CD14-positive monocyte (primary cell): ENCODE data around the gene FGGY. TPM values are rescaled to one million over a fixed set of nuclear protein-coding genes. Genes with fewer than 3 reads are reported as not detected.

Experiments
- DNase-seq, 3 donors: peaks; one replicate each; pipeline ENCODE4 v3.0.0-alpha.2; 2011 to 2022
- H2AFZ ChIP-seq: 2 replicates; pipeline ENCODE4 v1.6.0; 2012; ENCODE audit warnings: mild to moderate bottlenecking, low read depth, low read length, inconsistent platforms; ENCODE audit not compliant: insufficient read depth, poor library complexity, severe bottlenecking
- H3K27ac ChIP-seq, 2 donors: 1 replicate in 1 of 2; 2 replicates in 1 of 2; pipeline ENCODE4 v1.5.1; 2012 to 2013; ENCODE audit warnings: low read length in 2 of 2, control low read depth in 1 of 2, inconsistent platforms in 1 of 2, low read depth in 1 of 2, mild to moderate bottlenecking in 1 of 2
- H3K27me3 ChIP-seq, 2 donors: one replicate each; pipeline versions ENCODE4 v1.6.0 to v1.6.1; 2011 to 2013; ENCODE audit warnings: low read length in 2 of 2; ENCODE audit not compliant: control insufficient read depth in 2 of 2, insufficient read depth in 2 of 2
- H3K36me3 ChIP-seq, 2 donors: replicated peaks in 1 of 2; 1 replicate in 1 of 2; 2 replicates in 1 of 2; pipeline versions ENCODE4 v1.5.1 to v1.6.1; 2012 to 2013; ENCODE audit warnings: low read length in 2 of 2, control low read depth in 1 of 2, inconsistent platforms in 1 of 2, mild to moderate bottlenecking in 1 of 2; ENCODE audit not compliant: insufficient read depth in 2 of 2, control insufficient read depth in 1 of 2
- H3K4me1 ChIP-seq, 2 donors: 1 replicate in 1 of 2; 2 replicates in 1 of 2; pipeline versions ENCODE4 v1.5.1 to v1.6.1; 2012 to 2013; ENCODE audit warnings: low read length in 2 of 2, control low read depth in 1 of 2, inconsistent platforms in 1 of 2, mild to moderate bottlenecking in 1 of 2, moderate library complexity in 1 of 2; ENCODE audit not compliant: insufficient read depth in 2 of 2, control insufficient read depth in 1 of 2
- H3K4me2 ChIP-seq: replicated peaks from 2 replicates; pipeline ENCODE3; 2012; ENCODE audit warnings: low read length, moderate library complexity, mild to moderate bottlenecking; ENCODE audit not compliant: poor library complexity, severe bottlenecking; ENCODE audit errors: extremely low read depth
- H3K4me3 ChIP-seq, 3 experiments: fragments of 200-600 bp in 1 of 3; sonication (generic) in 1 of 3; replicated peaks in 1 of 3; 1 replicate in 2 of 3; 2 replicates in 1 of 3; pipeline ENCODE4 v1.5.1; 2011 to 2013; ENCODE audit warnings: low read length in 3 of 3, mild to moderate bottlenecking in 3 of 3, control low read depth in 2 of 3, low read depth in 2 of 3, inconsistent platforms in 1 of 3, moderate library complexity in 1 of 3
- H3K79me2 ChIP-seq: 2 replicates; pipeline ENCODE4 v1.6.0; 2012; ENCODE audit warnings: mild to moderate bottlenecking, control low read depth, inconsistent platforms, low read length, moderate library complexity; ENCODE audit not compliant: insufficient read depth
- H3K9ac ChIP-seq: 2 replicates; pipeline ENCODE4 v1.6.0; 2017; ENCODE audit warnings: low read length, mild to moderate bottlenecking; ENCODE audit not compliant: insufficient read depth, poor library complexity, severe bottlenecking
- H3K9me3 ChIP-seq, 2 donors: replicated peaks in 1 of 2; 1 replicate in 1 of 2; 2 replicates in 1 of 2; pipeline versions ENCODE4 v1.5.1 to v1.6.1; 2012 to 2013; ENCODE audit warnings: low read length in 2 of 2, control low read depth in 1 of 2; ENCODE audit not compliant: control insufficient read depth in 1 of 2, insufficient read depth in 1 of 2
- H4K20me1 ChIP-seq: 2 replicates; pipeline ENCODE4 v1.6.0; 2012; ENCODE audit warnings: mild to moderate bottlenecking, low read length, control low read depth, moderate library complexity; ENCODE audit not compliant: insufficient read depth
- H3K27ac Mint-ChIP-seq, 7 donors: one replicate each; pipeline ENCODE4 v1.8.0; 2020; ENCODE audit warnings: mild to moderate bottlenecking in 7 of 7, mixed read lengths in 7 of 7, moderate library complexity in 6 of 7, inconsistent platforms in 2 of 7
- H3K27me3 Mint-ChIP-seq, 3 donors: one replicate each; pipeline ENCODE4 v1.8.0; 2021 to 2022; ENCODE audit warnings: low read depth in 3 of 3, mild to moderate bottlenecking in 3 of 3, mixed read lengths in 3 of 3, moderate library complexity in 3 of 3, inconsistent platforms in 1 of 3
- H3K36me3 Mint-ChIP-seq, 2 donors: one replicate each; pipeline ENCODE4 v1.8.0; 2020; ENCODE audit warnings: mixed read lengths in 2 of 2, inconsistent platforms in 1 of 2, mild to moderate bottlenecking in 1 of 2
- H3K4me1 Mint-ChIP-seq: one replicate; pipeline ENCODE4 v1.8.0; 2020; ENCODE audit warnings: mild to moderate bottlenecking, mixed read lengths
- H3K4me3 Mint-ChIP-seq, 2 donors: one replicate each; pipeline ENCODE4 v1.8.0; 2020; ENCODE audit warnings: mild to moderate bottlenecking in 2 of 2, mixed read lengths in 2 of 2, moderate library complexity in 1 of 2
- H3K9me3 Mint-ChIP-seq, 7 donors: one replicate each; pipeline ENCODE4 v1.8.0; 2020 to 2022; ENCODE audit warnings: mixed read lengths in 7 of 7, mild to moderate bottlenecking in 6 of 7, moderate library complexity in 6 of 7, inconsistent platforms in 2 of 7
- WGBS: methylation state at CpG from one replicate; pipeline ENCODE4 v1.1.5; 2013; ENCODE audit warnings: missing lambda C conversion rate; ENCODE audit not compliant: insufficient coverage; 5-methylcytosine and 5-hydroxymethylcytosine counted together
- intact Hi-C, 2 donors: fragments of 100-400 bp; cut with micrococcal nuclease; formaldehyde crosslinking; loops; one replicate each; pipeline versions ENCODE4 v1.15.0 to v1.15.1; 2023
- polyA plus RNA-seq, 3 donors: library from polyadenylated mRNA; depleted of rRNA in 1 of 3; unstranded in 2 of 3; stranded (reverse) in 1 of 3; fragments of 300-500 nt in 2 of 3; fragments of >200 nt in 1 of 3; fragmentation: Illumina TruSeq in 2 of 3; gene quantifications; 1 replicate in 2 of 3; 2 replicates in 1 of 3; pipeline ENCODE4 v1.2.3, GENCODE V29; 2012 to 2021
- TF ChIP-seq, protein P1 (sequence below): fragments of 200-600 bp; IDR thresholded peaks from one replicate; pipeline ENCODE4 v1.8.0; 2022; ENCODE audit warnings: antibody characterized with exemption, mild to moderate bottlenecking

Gene FGGY
- polyA plus RNA-seq, 3 donors = 2.3 to 4.3 (median 2.9) TPM

DNA sequence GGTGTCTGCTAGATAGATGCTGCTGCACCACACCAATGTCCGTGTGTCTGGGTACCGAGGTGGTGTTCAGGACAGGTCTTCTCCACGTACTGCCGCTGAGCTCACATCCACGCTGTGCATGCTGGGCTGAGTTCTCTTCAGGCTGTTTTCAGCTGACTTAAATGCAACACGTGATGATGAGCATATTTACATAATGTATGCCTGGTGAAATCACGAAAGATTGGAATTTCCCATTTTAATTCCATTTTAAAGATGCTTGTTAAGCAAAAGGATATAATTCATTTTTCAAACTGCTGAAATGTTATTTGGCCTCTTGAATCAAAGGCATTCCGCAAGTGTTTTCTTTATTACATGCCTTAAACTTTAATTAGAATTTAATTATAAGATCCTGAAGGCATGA is 107.9 kb downstream of the FGGY start:
- Histone ChIP-seq H3K27ac (no peak overlapping the region), H2AFZ (no peak overlapping the region), H3K4me2 (no peak overlapping the region), H3K36me3 (no peaks in the 10 kb centered on the region), H3K9ac (no peak overlapping the region), H3K27me3 (no peaks in the 10 kb centered on the region), H3K4me3 (no peak overlapping the region), H3K4me1 (no peaks in the 10 kb centered on the region), H4K20me1 (no peaks in the 10 kb centered on the region), H3K79me2 (no peaks in the 10 kb centered on the region), H3K9me3 (peaks cover 3 to 5% of the 10 kb centered on the region in 2 donors)
- Mint-ChIP-seq H3K27ac (no peak overlapping the region), H3K9me3 (peaks cover 0 to 12% (median 6%) of the 10 kb centered on the region in 7 donors), H3K4me3 (no peak overlapping the region), H3K4me1 (peaks cover 8% of the 10 kb centered on the region), H3K36me3 (no peaks in the 10 kb centered on the region), H3K27me3 (peaks cover 0 to 2% (median 0%) of the 10 kb centered on the region in 3 donors)
- DNase-seq = peak in 1 of 3 donors; percentile 5
- intact Hi-C loops = no loop called here
- 94% methylated on average over 5 of the region's 8 CpGs for WGBS
- TF ChIP-seq, protein P1, sequence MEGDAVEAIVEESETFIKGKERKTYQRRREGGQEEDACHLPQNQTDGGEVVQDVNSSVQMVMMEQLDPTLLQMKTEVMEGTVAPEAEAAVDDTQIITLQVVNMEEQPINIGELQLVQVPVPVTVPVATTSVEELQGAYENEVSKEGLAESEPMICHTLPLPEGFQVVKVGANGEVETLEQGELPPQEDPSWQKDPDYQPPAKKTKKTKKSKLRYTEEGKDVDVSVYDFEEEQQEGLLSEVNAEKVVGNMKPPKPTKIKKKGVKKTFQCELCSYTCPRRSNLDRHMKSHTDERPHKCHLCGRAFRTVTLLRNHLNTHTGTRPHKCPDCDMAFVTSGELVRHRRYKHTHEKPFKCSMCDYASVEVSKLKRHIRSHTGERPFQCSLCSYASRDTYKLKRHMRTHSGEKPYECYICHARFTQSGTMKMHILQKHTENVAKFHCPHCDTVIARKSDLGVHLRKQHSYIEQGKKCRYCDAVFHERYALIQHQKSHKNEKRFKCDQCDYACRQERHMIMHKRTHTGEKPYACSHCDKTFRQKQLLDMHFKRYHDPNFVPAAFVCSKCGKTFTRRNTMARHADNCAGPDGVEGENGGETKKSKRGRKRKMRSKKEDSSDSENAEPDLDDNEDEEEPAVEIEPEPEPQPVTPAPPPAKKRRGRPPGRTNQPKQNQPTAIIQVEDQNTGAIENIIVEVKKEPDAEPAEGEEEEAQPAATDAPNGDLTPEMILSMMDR = no peak

DNA sequence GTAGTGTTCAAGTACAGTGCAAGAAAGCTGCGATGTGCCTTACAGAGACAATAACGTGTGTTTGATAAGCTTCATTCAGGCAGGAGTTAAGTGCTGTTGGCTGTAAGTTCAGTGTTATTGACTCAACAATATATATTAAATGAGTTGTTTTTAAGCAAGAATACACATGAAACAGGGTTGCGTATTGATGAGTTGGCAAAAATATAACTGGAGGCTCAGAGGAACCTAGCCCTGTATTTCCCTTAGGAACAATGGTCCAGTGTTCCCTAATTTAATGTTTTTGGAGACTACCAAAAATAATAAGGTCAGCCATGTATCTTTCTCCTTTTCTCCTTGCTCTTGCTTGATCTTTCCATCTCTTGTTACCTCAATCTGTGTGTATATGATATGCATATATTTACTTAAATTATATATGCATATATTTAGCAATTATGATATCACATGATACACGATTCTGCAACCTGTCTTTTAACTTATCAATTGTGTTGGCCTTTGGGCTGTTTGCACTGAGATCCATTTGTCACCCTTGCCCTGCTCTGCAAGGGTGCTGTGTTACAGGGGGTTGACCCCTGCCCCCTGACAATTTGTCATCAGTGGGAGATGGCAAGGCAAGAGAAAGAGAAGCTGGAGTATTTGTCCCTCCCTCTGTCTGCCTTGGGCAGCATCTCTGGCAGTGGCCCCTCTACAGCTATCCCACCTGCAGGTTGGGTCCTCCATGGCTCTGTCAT is 109.7 kb downstream of the FGGY start:
- DNase-seq = no peak
- no peak overlapping the region for H3K9ac ChIP-seq
- H3K4me2 ChIP-seq = no peak overlapping the region
- H3K27me3 ChIP-seq = no peaks in the 10 kb centered on the region
- H3K4me1 Mint-ChIP-seq = peaks cover 12% of the 10 kb centered on the region
- no peak overlapping the region for H3K4me3 Mint-ChIP-seq
- no peaks in the 10 kb centered on the region for H3K36me3 ChIP-seq
- no peaks in the 10 kb centered on the region for H3K36me3 Mint-ChIP-seq
- peak overlapping the region in 1 of 7 donors; percentile 13 for H3K27ac Mint-ChIP-seq
- H3K27me3 Mint-ChIP-seq = peaks cover 0 to 2% (median 0%) of the 10 kb centered on the region in 3 donors
- no peak overlapping the region for H3K4me3 ChIP-seq
- peaks cover 0 to 12% (median 6%) of the 10 kb centered on the region in 7 donors for H3K9me3 Mint-ChIP-seq
- WGBS = 100% methylated on average over 1 of the region's 4 CpGs
- H3K9me3 ChIP-seq = peaks cover 3 to 5% of the 10 kb centered on the region in 2 donors
- intact Hi-C loops = no loop called here
- no peak overlapping the region for H2AFZ ChIP-seq
- H3K27ac ChIP-seq = no peak overlapping the region
- no peaks in the 10 kb centered on the region for H4K20me1 ChIP-seq
- TF ChIP-seq, protein P1 = no peak
- no peaks in the 10 kb centered on the region for H3K4me1 ChIP-seq
- no peaks in the 10 kb centered on the region for H3K79me2 ChIP-seq
